ENCODE results near the gene SELENOS.

DNA sequence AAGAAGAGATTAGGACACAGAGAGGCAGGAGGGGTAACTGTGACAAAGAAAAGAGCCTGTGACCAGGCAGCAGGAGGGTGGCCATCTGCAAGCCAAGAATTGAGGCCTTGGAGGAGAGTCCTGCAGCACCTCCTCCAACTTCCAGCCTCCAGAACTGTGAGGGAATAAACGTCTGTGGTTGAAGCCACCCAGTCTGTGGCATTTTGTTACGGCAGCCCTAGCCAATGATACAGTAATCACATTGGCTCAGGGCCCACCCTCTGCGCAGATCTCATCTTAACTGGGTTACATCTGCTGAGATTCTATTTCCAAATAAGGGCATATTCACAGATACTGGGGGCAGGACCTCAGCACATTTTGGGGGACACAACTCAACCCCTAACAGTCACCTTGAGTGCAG, 11.3 kb downstream of the SELENOS start:
- TF ChIP-seq CTCF (IDR thresholded peaks at IDR 0.05) = no peak
- no peak for TF ChIP-seq POLR2A (IDR thresholded peaks at IDR 0.05)

Measured in adrenal gland (tissue), 5 donors.